Right ventricle myocardium superior (tissue), 1 donor: Measurements from ENCODE around the gene ETV5. TPM values are rescaled to one million over a fixed set of nuclear protein-coding genes. Genes with fewer than 3 reads are reported as not detected.

ENCODE experiments used
- ATAC-seq: fragments of 200-7000 bp; cut with Tn5 transposase; one replicate; pipeline ENCODE4 v1.9.1; 2020; ENCODE audit warnings: mild to moderate bottlenecking; ENCODE audit not compliant: poor library complexity
- DNase-seq: peaks from one replicate; pipeline ENCODE4 v3.0.0-alpha.2; 2020
- intact Hi-C: fragments of 100-400 bp; cut with DNase I; formaldehyde crosslinking; loops from one replicate; pipeline ENCODE4 v1.11.2; 2022
- total RNA-seq: library from RNA; stranded (reverse); fragmentation: NEBNext Ultra II Directional; extraction: Animal tissue kit (Norgen Biotek cat#: 25700); gene quantifications from one replicate; pipeline ENCODE4 v1.2.1, GENCODE V29; 2021
- donor health status: DM: no; HTN: yes; CAD: no; lungs with severe emphysema.

The ETV5 gene
- total RNA-seq, 1 donor from 2014 or later: 5.9 TPM

DNA sequence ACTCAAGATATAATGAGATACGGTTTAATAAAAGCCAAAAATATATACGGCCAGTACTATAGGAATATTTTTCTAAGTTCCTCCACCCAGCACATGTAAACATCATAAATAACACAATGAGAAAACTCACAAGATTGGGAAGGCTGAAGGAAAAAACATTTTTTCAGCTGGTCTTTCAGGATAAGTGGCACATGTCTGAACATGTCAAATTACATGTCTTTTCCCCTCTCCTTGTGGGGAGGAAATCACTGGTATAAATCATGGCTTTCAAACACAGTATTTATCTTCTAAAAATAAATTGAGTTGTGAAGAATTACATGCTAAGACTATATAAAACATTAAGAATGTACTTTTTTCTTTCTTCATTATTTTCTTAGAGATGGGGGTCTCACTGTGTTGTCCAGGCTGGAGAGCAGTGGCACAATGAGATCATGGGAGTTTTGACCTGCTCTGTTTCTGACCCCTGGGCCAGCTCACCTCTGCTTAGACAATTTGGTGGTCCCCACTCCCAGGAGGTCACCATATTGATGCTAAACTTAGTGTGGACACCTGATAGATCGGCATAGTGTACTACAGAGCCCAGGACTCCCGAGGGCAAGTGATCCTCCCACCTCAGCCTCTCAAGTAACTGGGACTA, 32.8 kb downstream of the ETV5 start:
- intact Hi-C loops: no loop called here
- ATAC-seq (no peak), DNase-seq (no peak)

DNA sequence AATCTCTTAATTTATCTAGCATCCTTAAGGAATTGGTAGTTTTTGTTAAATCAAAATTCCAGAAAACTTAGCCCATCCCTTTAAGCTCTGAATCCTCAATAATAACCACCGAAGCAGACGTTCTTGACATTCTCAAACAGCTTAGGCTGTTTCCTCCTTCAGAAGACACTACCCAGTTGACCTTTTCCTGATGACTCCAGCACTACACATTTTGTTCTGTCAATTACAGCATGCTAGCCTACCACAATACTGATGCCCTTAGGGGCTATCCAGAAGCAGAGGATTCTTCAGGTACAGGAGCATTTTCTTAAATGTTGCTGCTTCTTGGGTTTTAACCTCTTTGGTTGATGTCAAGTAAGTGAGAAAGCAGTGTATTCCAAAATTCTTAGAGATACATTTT, 33.4 kb downstream of the ETV5 start:
- DNase-seq (no peak), ATAC-seq (no peak)
- intact Hi-C loops: no loop called here

DNA sequence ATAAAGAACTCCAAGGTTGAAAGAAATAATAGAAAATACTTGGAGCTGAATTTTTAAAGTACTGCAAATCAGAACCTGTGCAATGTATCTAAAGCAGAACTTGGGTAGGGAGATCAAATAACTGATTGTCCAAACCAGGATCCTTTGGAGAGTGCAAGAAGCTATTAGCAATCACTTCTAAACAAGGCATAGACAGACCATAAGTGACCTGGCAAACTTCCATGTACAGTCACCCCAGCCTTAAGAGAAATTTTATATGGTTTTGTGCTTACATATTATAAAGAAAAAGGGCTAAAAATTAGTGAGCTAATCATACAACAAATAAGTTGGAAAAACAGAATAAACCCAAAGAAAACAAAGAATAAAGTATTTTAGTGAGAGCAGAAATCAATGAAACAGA, 35.2 kb downstream of the ETV5 start:
- DNase-seq: no peak
- intact Hi-C loops: no loop called here
- ATAC-seq: no peak

GRCh38 chr3:186070996-186071395, 37.9 kb downstream of the ETV5 start:
- intact Hi-C loops: no loop called here
- DNase-seq (no peak), ATAC-seq (no peak)

DNA sequence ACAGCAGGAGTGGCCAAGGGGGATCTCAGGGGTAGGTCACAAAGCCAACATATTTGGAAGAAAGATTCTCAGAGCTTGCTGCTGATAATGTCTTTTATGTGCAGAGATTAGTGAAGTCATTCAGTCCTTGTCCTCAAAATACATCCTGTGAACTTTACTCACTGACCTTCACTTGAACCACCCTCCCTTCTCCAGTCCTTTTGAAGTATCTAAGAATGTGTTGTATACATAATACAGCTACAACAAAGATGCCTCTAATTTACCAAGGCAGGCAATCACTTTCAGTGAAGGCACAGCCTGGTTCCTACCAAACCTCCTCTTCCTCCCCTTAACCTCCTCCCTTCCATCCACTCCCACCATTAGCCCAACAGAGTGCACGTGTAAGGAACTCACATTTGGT, 38.3 kb downstream of the ETV5 start:
- DNase-seq (no peak), ATAC-seq (no peak)
- intact Hi-C loops: no loop called here

DNA sequence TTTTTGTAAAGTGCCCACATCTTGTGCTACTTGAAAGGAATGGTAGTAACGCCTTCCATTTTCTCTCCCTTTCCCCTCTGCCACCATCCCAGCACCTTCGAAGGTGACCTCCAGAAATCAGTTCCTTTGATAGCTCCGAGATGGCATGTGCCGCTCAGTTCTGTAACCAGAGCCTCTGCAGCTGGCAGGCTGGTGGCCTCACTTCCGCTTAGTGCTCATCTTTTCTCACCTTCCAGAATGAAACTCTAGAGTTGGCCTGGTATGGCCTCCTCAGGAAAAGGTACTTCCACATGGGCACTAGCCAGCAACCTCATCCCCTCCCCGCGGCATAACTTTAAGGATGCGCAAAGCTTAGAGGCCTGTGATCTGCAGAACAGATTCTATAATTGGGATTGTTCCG, 38.8 kb downstream of the ETV5 start:
- intact Hi-C loops: no loop called here
- ATAC-seq (no peak), DNase-seq (no peak)

- ATAC-seq: no peak
- intact Hi-C loops: no loop called here
- no peak for DNase-seq
Observed at GRCh38 chr3:186069199-186069598, 39.7 kb downstream of the ETV5 start.

DNA sequence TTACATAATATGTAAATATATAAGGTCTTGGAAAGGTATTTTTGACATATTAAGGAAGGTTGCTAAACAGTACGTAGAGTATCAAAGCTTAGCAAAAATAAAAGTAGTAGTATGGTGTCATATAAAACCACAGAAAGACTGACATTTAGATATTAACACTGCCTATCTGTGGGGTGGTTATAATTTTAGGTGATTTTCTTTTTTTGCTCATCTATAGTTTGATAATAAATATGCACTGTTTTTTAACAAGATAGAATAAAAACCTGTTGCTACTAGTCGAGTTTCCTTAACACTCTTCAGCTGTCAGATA, 40.7 kb downstream of the ETV5 start:
- ATAC-seq (no peak), DNase-seq (no peak)
- intact Hi-C loops: no loop called here

GRCh38 chr3:186067360-186068242, 41.3 kb downstream of the ETV5 start:
- ATAC-seq (no peak), DNase-seq (no peak)
- intact Hi-C loops: no loop called here

GRCh38 chr3:186060222-186060621, 48.7 kb downstream of the ETV5 start:
- intact Hi-C loops: no loop called here
- ATAC-seq: no peak
- DNase-seq: no peak

DNA sequence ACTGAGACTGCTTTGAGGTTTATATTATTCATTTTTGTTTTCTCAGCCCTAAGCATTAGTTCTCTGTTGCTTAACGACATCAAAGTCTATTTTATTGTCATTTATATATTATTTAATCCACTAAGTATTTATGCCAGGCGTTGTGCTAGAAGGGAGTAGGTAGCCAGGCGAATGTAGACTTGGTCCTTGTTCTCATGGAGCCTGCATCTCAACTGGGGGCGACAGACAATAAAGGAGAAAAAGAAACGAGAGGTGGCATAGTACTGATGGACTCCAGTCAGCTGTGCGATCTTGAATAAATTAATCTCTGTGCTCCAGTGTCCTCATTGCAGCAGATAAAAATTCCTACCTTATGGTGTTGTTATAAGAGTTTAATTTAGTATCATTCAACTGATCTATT, 49.7 kb downstream of the ETV5 start:
- intact Hi-C loops: no loop called here
- DNase-seq: no peak
- ATAC-seq: no peak

DNA sequence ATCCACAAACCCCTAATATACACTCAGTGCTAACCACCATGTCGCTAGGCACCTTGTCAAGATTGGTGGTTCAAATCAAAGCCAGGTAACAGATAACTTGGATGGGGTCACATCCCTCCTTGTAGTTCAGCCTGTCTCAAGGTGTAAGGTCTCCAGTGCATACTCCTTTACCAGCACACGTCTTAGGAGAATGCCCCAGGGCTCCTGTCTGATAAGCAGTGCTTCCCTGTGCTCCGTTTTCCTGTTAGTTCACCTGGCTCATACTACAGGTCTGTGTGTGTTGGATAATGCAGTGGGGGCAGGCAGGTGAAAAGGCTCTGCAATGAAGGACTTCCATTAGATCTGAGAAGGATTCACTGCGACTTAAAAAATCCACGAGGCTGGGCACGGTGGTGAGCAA, 50.7 kb downstream of the ETV5 start:
- no peak for ATAC-seq
- no peak for DNase-seq
- intact Hi-C loops: no loop called here

- intact Hi-C loops: no loop called here
- ATAC-seq (no peak), DNase-seq (no peak)
Observed at GRCh38 chr3:186057594-186057993, 51.3 kb downstream of the ETV5 start.

DNA sequence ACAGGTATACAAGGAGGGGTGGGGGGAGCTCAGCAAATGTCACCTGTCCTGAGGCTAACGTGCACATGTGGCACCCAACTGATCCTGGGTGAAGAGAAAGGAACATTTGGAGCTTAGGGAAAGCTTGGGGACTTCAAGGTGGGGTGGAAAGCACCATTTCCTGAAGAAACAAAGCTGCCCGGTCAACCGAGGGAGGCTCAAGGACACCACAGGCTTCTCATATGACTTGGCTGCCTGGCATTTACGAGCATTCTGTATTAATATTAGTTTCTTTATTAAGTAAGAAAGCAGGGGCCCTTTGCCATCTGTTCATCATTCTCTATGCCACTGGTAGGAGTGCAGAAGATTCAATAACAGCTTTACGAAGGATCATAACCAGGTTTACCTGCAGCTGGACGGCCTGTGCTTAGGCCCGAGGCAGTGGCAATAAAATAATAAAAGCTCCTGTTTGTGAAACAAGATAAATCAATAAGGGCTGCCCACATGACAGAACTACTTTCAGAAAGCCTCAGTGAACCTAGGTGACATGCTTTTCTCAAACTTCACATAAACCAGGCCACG, 54.0 kb downstream of the ETV5 start:
- DNase-seq (no peak), ATAC-seq (no peak)

GRCh38 chr3:186053954-186054791, 54.7 kb downstream of the ETV5 start:
- intact Hi-C loops: no loop called here
- ATAC-seq (no peak), DNase-seq (no peak)

More for the DNA sequence above, 54.0 kb downstream of the ETV5 start:
- intact Hi-C loops: no loop called here

- intact Hi-C loops: no loop called here
- no peak for DNase-seq
- ATAC-seq: no peak
Observed at GRCh38 chr3:186052096-186052840, 56.6 kb downstream of the ETV5 start.

GRCh38 chr3:186049001-186049400, 59.9 kb downstream of the ETV5 start:
- DNase-seq (no peak), ATAC-seq (no peak)
- intact Hi-C loops: no loop called here

DNA sequence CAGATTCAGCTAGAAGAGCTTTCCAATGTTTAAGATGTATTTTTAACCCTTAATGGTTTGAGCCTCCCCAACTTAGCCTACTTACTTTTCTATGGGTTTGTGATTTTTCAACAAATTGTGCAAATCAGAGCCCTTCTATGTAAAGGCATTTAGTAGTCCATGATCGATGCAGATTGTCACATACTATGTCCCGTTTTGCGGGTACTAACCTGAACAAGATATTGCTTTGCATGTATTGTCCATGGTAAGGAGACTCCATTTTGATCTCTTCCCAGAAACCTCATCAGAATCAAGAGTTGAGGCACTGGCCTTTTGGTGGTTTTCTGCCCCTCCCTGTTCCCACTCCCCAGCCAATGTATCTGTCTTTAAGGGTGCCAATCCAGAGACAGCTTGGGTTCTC, 60.8 kb downstream of the ETV5 start:
- no peak for DNase-seq
- intact Hi-C loops: no loop called here
- no peak for ATAC-seq

- DNase-seq: no peak
- no peak for ATAC-seq
- intact Hi-C loops: no loop called here
Observed at GRCh38 chr3:186046838-186047237, 62.1 kb downstream of the ETV5 start.
